ENCODE data around the gene LIMS1. TPM values are rescaled to one million over a fixed set of nuclear protein-coding genes. Genes with fewer than 3 reads are reported as not detected.

The LIMS1 gene
- total and polyA plus RNA-seq, 4 donors: 26.7 to 102 (median 90.4) TPM

DNA sequence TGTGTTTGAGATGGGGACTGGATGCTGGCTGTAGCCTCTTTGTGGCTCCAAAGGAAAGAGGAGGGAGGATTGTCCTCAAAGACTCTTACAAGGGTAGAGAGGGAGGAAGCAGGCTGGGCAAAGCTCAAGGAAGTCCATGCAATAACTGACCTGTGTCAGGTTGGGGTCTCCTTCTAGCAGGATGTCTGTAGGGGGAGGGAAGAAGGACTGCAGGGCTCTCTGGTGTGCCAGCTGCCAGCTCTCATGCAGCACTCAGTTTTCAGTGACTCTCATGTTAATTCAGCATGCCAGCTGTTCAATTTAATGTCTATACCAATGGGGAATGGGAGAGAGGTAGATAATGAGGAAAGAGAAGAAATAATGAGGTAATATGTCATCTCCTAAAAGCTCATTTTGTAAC lies 99.7 kb downstream of the LIMS1 start:
- no peak for TF ChIP-seq CTCF (IDR thresholded peaks at IDR 0.05; ENCODE audit: control extremely low read depth, extremely low read depth)
- no peak for ATAC-seq (ENCODE audit: insufficient read depth, low FRiP score)
- Histone ChIP-seq H3K9me3 (ENCODE audit: control insufficient read depth in 4 of 4, insufficient read depth in 3 of 4, low read length in 3 of 4) (no peaks in the 10 kb centered on the region), H3K36me3 (ENCODE audit: control insufficient read depth in 4 of 4, insufficient read depth in 4 of 4, low read length in 4 of 4) (no peaks in the 10 kb centered on the region), H3K27ac (ENCODE audit: low read depth in 1 of 2, low read length in 1 of 2) (peak overlapping the region in 1 of 2 donors; percentile 60), H3K4me3 (no peak overlapping the region), H3K4me1 (ENCODE audit: control insufficient read depth in 5 of 5, insufficient read depth in 5 of 5, low read length in 5 of 5) (peaks cover 22 to 77% (median 50%) of the 10 kb centered on the region in 5 donors), H3K27me3 (ENCODE audit: control insufficient read depth in 3 of 3, insufficient read depth in 3 of 3, low read length in 2 of 3) (no peaks in the 10 kb centered on the region), H3K9ac (ENCODE audit: insufficient read depth in 1 of 2, low read length in 2 of 2) (peak overlapping the region in 1 of 2 donors; percentile 63)
- peak; percentile 85 to 93 (median 86) for DNase-seq

GRCh38 chr2:108634576-108635160 lies 100.4 kb downstream of the LIMS1 start:
- Histone ChIP-seq H3K4me3 (no peak overlapping the region), H3K9ac (ENCODE audit: insufficient read depth in 1 of 2, low read length in 2 of 2) (peak overlapping the region in 1 of 2 donors; percentile 63), H3K27me3 (ENCODE audit: control insufficient read depth in 3 of 3, insufficient read depth in 3 of 3, low read length in 2 of 3) (no peaks in the 10 kb centered on the region), H3K9me3 (ENCODE audit: control insufficient read depth in 4 of 4, insufficient read depth in 3 of 4, low read length in 3 of 4) (no peaks in the 10 kb centered on the region), H3K4me1 (ENCODE audit: control insufficient read depth in 5 of 5, insufficient read depth in 5 of 5, low read length in 5 of 5) (peaks cover 22 to 78% (median 50%) of the 10 kb centered on the region in 5 donors), H3K36me3 (ENCODE audit: control insufficient read depth in 4 of 4, insufficient read depth in 4 of 4, low read length in 4 of 4) (no peaks in the 10 kb centered on the region), H3K27ac (ENCODE audit: low read depth in 1 of 2, low read length in 1 of 2) (peak overlapping the region; percentile 38 to 76)
- TF ChIP-seq CTCF (IDR thresholded peaks at IDR 0.05; ENCODE audit: control extremely low read depth, extremely low read depth): no peak
- no peak for ATAC-seq (ENCODE audit: insufficient read depth, low FRiP score)
- 57 to 63% methylated on average over 10 of the region's 10 CpGs for WGBS, 2 donors
- peak in 2 of 3 donors; percentile 35 to 53 for DNase-seq

DNA sequence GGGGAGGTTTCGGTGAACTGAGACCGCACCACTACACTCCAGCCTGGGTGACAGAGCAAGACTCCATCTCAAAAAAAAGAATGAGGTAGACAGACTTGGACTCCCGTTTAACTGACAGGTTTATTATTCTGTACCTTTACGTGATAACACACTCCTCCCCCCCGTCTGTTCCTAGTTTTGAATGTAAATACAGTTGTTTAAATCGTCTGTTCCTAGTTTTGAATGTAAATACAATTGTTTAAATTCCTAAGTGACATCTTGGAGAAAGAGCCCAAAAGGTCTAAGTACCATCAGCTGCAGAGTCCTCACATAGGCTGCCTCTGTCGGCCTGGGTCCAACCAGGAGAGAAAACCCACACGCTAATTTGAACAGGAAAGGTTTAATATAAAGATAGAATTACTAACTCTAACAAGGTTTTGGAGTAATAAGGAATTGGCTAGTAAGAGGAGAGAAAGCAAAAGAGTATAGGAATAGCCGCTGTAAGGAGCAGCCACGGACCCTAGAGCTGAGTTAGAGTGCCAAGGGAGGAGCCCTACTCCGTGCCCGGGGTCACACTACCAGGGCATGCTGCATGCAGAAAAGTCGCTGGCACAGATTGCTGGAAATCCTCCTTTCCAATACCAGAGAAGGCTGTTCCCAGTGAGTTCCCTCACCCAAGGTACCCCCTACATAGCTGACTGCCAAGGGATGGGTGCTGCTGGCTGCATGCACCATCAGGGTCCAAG lies 101.5 kb downstream of the LIMS1 start:
- ATAC-seq (ENCODE audit: insufficient read depth, low FRiP score): no peak
- H3K4me1 ChIP-seq (ENCODE audit: control insufficient read depth in 5 of 5, insufficient read depth in 5 of 5, low read length in 5 of 5): peaks cover 27 to 83% (median 50%) of the 10 kb centered on the region in 5 donors

More for the DNA sequence above, 101.5 kb downstream of the LIMS1 start:
- 70 to 81% methylated on average over 13 of the region's 13 CpGs for WGBS, 2 donors
- Histone ChIP-seq H3K36me3 (ENCODE audit: control insufficient read depth in 4 of 4, insufficient read depth in 4 of 4, low read length in 4 of 4) (no peaks in the 10 kb centered on the region), H3K27ac (ENCODE audit: low read depth in 1 of 2, low read length in 1 of 2) (peak overlapping the region; percentile 34 to 68), H3K27me3 (ENCODE audit: control insufficient read depth in 3 of 3, insufficient read depth in 3 of 3, low read length in 2 of 3) (no peaks in the 10 kb centered on the region), H3K9me3 (ENCODE audit: control insufficient read depth in 4 of 4, insufficient read depth in 3 of 4, low read length in 3 of 4) (no peaks in the 10 kb centered on the region), H3K4me3 (no peak overlapping the region), H3K9ac (ENCODE audit: insufficient read depth in 1 of 2, low read length in 2 of 2) (no peak overlapping the region)
- no peak for TF ChIP-seq CTCF (IDR thresholded peaks at IDR 0.05; ENCODE audit: control extremely low read depth, extremely low read depth)
- no peak for DNase-seq

Data from lung (tissue), 12 donors.